Central memory CD4-positive, alpha-beta T cell (primary cell): ENCODE measurements around the gene UMAD1.
"Not testable (repeated sequence)": the region's sequence is repeated elsewhere in the genome, so short reads cannot be mapped to it uniquely, and the experiment has no call there.

Experiments
- DNase-seq: peaks from one replicate; pipeline ENCODE4 v3.0.0; 2022

The UMAD1 gene

DNA sequence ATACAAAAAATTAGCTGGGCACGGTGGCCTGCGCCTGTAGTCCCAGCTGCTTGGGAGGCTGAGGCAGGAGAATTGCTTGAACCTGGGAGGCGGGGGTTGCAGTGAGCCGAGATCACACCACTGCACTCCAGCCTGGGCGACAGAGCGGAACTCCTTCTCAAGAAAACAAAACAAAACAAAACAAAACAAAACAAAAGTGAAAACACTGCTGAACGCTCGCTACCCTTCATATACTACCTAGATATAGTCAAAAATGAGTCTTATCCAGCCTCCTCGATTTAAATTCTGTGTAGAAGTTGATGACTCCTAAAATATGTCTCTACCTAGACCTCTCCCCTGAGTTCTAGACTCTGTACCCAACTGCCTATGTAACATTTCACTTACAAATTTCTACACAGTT lies 164.3 kb downstream of the UMAD1 start:
- not testable (repeated sequence) for DNase-seq

DNA sequence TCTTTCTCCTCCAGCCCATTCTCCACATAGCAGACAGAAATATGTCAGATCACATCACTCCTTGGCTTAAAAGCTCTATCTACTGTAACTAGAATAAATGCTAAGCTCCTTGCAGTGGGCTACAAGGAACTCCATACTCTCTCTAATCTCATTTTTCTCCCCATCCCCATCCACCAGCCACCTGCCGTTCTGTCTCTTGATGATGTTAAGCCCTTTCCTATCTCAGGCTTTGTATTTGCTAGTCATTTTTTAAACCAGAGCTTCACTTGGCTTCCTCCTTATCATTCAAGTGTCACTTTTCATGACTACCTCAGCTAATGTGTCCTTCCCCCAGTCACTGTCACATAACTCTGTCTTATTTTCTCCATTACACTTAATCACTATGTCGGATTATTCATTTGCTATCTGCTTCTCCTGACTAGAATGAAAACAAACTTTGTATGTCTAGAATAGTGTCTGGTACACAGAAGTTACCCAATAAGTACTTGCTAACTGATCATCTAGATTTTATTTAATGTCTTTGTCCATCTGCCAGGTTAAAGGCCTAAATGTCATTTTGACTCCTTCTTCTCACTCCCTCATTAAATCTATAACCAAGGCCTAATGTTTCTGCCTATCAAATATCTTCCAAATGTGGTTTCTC lies 165.1 kb downstream of the UMAD1 start:
- no peak for DNase-seq

- DNase-seq: no peak
Measured at GRCh38 chr7:7808156-7808555, 167.6 kb downstream of the UMAD1 start.

DNA sequence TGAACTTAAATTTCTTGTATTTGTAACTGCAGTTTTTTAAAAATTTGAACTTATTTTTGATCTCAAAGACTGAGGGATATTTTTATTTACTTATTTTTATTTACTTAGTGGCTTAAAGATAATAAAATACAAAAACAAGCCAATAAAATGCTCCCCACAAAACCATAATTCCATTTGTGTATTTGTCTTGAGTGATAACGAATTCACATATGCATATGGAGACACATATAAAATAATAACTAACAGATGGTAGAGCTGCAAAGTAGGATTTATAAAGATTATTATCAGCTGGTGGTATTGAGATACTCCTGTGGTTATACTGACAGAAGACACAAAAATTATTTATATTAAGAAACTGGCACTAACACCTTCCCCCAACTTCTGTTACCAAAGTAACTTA lies 168.1 kb downstream of the UMAD1 start:
- no peak for DNase-seq

GRCh38 chr7:7810380-7810779 lies 169.8 kb downstream of the UMAD1 start:
- no peak for DNase-seq

- no peak for DNase-seq
Measured at GRCh38 chr7:7810826-7811225, 170.3 kb downstream of the UMAD1 start.

GRCh38 chr7:7812112-7812511 lies 171.6 kb downstream of the UMAD1 start:
- DNase-seq: no peak

DNA sequence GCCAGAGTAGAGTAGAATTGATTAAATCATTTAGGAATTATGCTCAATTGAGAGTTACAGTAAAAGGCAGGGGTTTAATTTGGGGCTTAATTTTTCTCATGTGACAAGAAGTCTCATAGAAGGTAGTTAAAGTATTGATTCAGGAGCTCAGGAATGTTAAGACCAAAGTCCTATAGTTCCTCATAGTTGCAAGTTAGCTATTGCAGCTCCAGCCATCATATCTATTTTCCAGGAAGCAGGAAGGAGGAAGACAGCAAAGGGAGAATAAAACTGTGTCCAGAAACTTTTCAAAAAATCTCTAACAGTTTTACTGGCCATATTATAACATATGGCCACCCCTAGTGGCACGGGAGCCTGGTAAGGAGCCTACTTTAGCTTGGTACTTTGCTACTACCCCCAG lies 174.8 kb downstream of the UMAD1 start:
- DNase-seq: no peak

DNA sequence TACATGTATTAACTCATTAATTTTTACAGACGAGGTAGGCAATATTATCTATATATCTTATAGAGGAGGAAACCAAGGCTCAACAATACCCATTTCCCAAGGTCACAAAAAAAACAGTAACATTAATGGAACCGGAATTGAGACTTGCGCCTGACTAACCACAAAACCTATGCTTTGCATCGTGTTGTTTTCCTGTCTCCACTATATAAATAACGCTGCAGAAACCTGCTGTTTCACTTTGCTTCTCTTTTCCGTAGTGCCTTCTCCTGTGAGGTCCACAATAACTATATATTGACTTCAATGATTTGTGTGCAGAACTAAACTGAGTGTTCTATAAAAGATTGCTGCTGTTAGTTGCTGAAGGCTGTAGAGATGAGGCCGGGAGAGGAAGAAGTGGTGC lies 175.5 kb downstream of the UMAD1 start:
- DNase-seq: peak; percentile 43

DNA sequence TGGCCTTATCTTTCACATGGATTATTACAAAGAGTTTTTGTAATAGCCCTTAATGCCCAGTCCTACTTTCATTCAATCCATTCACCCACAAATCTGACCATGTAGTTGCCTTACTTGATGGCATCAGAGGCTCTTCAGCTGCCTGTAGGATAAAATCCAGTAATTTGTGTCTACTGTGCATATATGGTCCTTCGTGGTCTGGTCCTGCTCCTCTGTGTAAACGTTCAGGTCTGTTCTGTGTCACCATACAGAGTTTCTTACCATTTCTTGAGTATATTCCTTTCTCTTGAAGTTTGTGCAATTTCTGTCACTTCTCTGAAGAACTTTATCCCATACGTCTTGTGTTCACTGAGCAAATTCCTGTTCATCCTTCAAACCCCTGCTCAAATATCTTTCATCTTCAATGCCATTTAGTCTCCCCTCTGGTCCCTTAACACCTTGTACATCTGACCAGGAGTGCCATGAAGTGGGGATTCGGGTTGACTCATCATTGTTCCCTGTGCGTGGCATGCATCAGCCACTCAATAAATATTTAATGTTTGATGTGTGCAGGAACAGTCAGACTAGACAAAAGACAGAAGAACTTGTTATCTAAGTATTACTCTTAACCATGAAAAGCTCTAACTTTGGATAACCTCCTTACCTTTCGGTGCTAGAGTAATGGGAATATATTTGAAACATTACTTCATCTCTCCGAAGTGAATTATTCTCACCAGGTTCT lies 176.4 kb downstream of the UMAD1 start:
- no peak for DNase-seq

- DNase-seq: peak; percentile 27
Measured at GRCh38 chr7:7817748-7818147, 177.2 kb downstream of the UMAD1 start.

DNA sequence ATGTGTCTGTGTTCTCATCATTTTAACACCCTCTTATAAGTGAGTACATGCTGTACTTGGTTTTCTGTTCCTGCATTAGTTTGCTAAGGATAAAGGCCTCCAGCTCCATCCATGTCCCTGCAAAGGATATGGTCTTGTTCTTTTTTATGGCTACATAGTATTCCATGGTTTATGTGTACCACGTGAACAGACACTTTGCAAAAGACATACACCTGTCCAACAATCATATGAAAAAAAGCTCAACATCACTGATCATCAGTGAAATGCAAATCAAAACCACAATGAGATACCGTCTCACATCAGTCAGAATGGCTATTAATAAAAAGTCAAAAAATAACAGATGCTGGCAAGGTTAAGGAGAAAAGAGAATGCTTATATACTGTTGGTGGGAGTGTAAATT lies 177.6 kb downstream of the UMAD1 start:
- DNase-seq: not testable (repeated sequence)

GRCh38 chr7:7819442-7820247 lies 179.1 kb downstream of the UMAD1 start:
- DNase-seq: no peak

DNA sequence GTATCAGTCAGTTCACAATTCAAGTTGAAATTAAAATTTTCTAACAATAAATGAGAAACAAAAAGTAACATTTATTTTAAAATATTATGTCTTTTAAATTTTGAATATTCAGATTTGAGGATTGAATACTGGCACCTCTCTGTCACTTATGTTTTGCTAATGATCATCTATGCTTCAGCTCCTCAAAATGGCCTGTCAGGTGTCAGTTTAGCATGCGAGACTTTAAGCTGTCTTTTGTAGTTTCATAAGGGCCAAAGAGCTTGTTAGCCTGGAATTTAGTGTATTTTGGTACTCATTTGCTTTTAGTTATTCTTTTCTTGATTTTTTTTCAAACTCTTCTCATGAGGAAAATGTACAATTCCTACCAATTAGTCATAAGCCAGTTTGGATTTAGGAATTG lies 179.9 kb downstream of the UMAD1 start:
- no peak for DNase-seq

DNA sequence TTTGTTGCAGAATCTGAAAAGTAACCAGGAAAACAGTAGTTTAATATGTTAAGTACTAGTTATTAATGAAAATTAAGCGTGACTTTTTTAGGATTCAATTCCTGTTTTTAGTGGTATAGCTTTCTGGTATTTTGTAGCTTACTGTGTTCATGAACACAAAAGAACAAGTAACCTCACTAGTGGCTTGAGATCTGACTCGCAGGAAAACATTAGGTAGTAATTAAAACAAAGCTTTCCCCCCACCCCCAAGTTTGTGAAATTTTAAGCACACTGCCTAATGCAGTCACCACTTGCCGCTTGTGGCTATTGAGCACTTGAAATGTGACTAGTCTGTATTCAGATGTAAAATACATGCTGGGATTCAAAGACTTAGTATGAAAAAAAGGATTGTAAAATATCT lies 180.4 kb downstream of the UMAD1 start:
- no peak for DNase-seq

GRCh38 chr7:7821517-7821916 lies 181.0 kb downstream of the UMAD1 start:
- no peak for DNase-seq

DNA sequence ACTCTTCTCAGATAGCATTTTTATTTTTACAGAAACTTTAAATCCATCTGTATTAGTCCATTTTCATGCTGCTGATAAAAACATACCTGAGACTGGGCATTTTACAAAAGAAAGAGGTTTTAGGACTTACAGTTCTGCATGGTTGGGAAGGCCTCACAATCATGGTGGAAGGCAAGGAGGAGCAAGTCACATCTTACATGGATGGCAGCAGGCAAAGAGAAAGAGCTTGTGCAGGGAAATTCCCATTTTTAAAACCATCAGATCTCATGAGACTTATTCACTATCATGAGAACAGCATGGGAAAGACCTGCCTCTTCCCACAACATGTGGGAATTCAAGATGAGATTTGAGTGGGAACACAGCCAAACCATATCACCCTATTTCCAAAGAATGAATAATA lies 184.7 kb downstream of the UMAD1 start:
- DNase-seq: not testable (repeated sequence)

GRCh38 chr7:7829667-7830066 lies 189.1 kb downstream of the UMAD1 start:
- DNase-seq: no peak

GRCh38 chr7:7830122-7830878 lies 189.7 kb downstream of the UMAD1 start:
- no peak for DNase-seq

- DNase-seq: no peak
Measured at GRCh38 chr7:7832518-7832917, 192.0 kb downstream of the UMAD1 start.

GRCh38 chr7:7834761-7835160 lies 194.2 kb downstream of the UMAD1 start:
- DNase-seq: no peak

GRCh38 chr7:7841027-7841426 lies 200.5 kb downstream of the UMAD1 start:
- no peak for DNase-seq

DNA sequence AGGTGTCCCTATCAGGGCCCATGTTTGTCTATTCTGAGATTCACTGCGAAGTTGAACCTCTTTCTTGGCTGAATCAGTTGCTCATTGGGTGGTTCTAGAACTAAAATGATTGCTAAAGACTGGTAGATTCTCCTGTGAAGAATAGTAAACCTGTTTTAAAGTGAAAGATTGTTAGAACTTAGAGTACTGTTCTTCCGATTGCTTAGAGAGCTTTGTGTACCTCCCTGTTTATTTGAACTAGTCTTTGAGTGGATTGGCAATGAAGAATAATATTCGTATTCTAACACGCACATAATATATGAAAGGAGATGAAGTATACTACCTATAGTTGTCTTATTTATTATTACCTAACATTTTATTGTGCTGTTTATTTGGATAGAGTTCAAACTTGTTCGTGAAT lies 202.7 kb downstream of the UMAD1 start:
- DNase-seq: no peak
